Measurements from ENCODE around the gene DSTYK.

Gene DSTYK

GRCh38 chr1:205111354-205111753, 100.1 kb downstream of the DSTYK start:
- Mint-ChIP-seq H3K4me3 (no peak overlapping the region), H3K4me1 (peaks cover 6% of the 10 kb centered on the region), H3K36me3 (peaks cover 91% of the 10 kb centered on the region), H3K27ac (no peak overlapping the region), H3K9me3 (no peaks in the 10 kb centered on the region)
- peak; percentile 77 for ATAC-seq
- DNase-seq (ENCODE audit: low spot score in 2 of 2): no peak

GRCh38 chr1:205109711-205110110, 101.8 kb downstream of the DSTYK start:
- Mint-ChIP-seq H3K9me3 (no peaks in the 10 kb centered on the region), H3K4me3 (no peak overlapping the region), H3K4me1 (peaks cover 13% of the 10 kb centered on the region), H3K27ac (peak overlapping the region; percentile 42), H3K36me3 (peaks cover 91% of the 10 kb centered on the region)
- no peak for DNase-seq (ENCODE audit: low spot score in 2 of 2)
- no peak for ATAC-seq

GRCh38 chr1:205109269-205109668, 102.2 kb downstream of the DSTYK start:
- peaks cover 91% of the 10 kb centered on the region for H3K36me3 Mint-ChIP-seq
- H3K4me3 Mint-ChIP-seq: no peak overlapping the region
- DNase-seq (ENCODE audit: low spot score in 2 of 2) (no peak), ATAC-seq (no peak)
- peaks cover 13% of the 10 kb centered on the region for H3K4me1 Mint-ChIP-seq
- no peaks in the 10 kb centered on the region for H3K9me3 Mint-ChIP-seq
- peak overlapping the region; percentile 23 for H3K27ac Mint-ChIP-seq

GRCh38 chr1:205108464-205108863, 103.0 kb downstream of the DSTYK start:
- DNase-seq (ENCODE audit: low spot score in 2 of 2): no peak
- peak overlapping the region; percentile 23 for H3K27ac Mint-ChIP-seq
- no peak overlapping the region for H3K4me3 Mint-ChIP-seq
- peaks cover 13% of the 10 kb centered on the region for H3K4me1 Mint-ChIP-seq
- no peaks in the 10 kb centered on the region for H3K9me3 Mint-ChIP-seq
- ATAC-seq: no peak
- peaks cover 91% of the 10 kb centered on the region for H3K36me3 Mint-ChIP-seq

- Mint-ChIP-seq H3K27ac (no peak overlapping the region), H3K4me3 (no peak overlapping the region), H3K4me1 (peaks cover 13% of the 10 kb centered on the region), H3K9me3 (no peaks in the 10 kb centered on the region), H3K36me3 (peaks cover 96% of the 10 kb centered on the region)
- DNase-seq (ENCODE audit: low spot score in 2 of 2) (no peak), ATAC-seq (no peak)
These were observed 104.2 kb downstream of the DSTYK start for GRCh38 chr1:205107327-205107726.

GRCh38 chr1:205102404-205102803, 109.1 kb downstream of the DSTYK start:
- Mint-ChIP-seq H3K36me3 (peaks cover 100% of the 10 kb centered on the region), H3K27ac (no peak overlapping the region), H3K4me3 (no peak overlapping the region), H3K4me1 (peaks cover 11% of the 10 kb centered on the region), H3K9me3 (no peaks in the 10 kb centered on the region)
- DNase-seq (ENCODE audit: low spot score in 2 of 2) (no peak), ATAC-seq (no peak)

GRCh38 chr1:205098242-205098641, 113.3 kb downstream of the DSTYK start:
- Mint-ChIP-seq H3K36me3 (peaks cover 99% of the 10 kb centered on the region), H3K9me3 (no peaks in the 10 kb centered on the region), H3K4me1 (no peaks in the 10 kb centered on the region), H3K4me3 (no peak overlapping the region), H3K27ac (no peak overlapping the region)
- ATAC-seq: no peak
- DNase-seq (ENCODE audit: low spot score in 2 of 2): no peak

- peaks cover 96% of the 10 kb centered on the region for H3K36me3 Mint-ChIP-seq
- H3K9me3 Mint-ChIP-seq: no peaks in the 10 kb centered on the region
These were observed 116.1 kb downstream of the DSTYK start for GRCh38 chr1:205095422-205095821.

More at GRCh38 chr1:205095422-205095821, 116.1 kb downstream of the DSTYK start:
- no peak for DNase-seq (ENCODE audit: low spot score in 2 of 2)
- no peak for ATAC-seq
- H3K4me1 Mint-ChIP-seq: no peaks in the 10 kb centered on the region
- no peak overlapping the region for H3K27ac Mint-ChIP-seq
- H3K4me3 Mint-ChIP-seq: no peak overlapping the region

Measured in stimulated activated effector memory CD8-positive, alpha-beta T cell treated with anti-CD3 and anti-CD28 coated beads, Interleukin-12 subunit alpha, Interleukin-12 subunit beta, amount 100 ng/mL, for 72 hours (primary cell).